Endothelial cell of umbilical vein (primary cell): ENCODE results near the gene LILRA5. TPM values are rescaled to one million over a fixed set of nuclear protein-coding genes. Genes with fewer than 3 reads are reported as not detected.

ENCODE experiments used
- BruUV-seq: library from RNA; stranded (reverse); fragments of 400-500 nt; replicated peaks from 2 replicates; lab custom pipeline; 2021; lab: Mats Ljungman, UMichigan
- CTCF ChIA-PET: fragments of 300-600, 350-600 bp; sonication (Branson Sonifier 250); formaldehyde crosslinking; loops from one replicate; lab custom pipeline; 2021; ENCODE audit warnings: antibody characterized with exemption, inconsistent platforms; lab: Charles Lee
- POLR2A ChIA-PET: fragments of 300-600, 350-600 bp; sonication (Branson Sonifier 250); formaldehyde crosslinking; loops from one replicate; lab custom pipeline; 2021; ENCODE audit warnings: antibody characterized with exemption, inconsistent platforms; lab: Charles Lee
- DNase-seq: peaks from one replicate; pipeline ENCODE4 v3.0.0-alpha.2; 2011; ENCODE audit warnings: low read depth, low spot score
- FAIRE-seq: peaks from 2 replicates; lab custom pipeline; 2011; peaks lifted over from hg19 to GRCh38; lab: Jason Lieb, UNC
- H2AFZ ChIP-seq: 2 replicates; pipeline ENCODE4 v1.6.0; 2012; ENCODE audit warnings: low read depth, low read length, control low read depth, inconsistent platforms
- H3K27ac ChIP-seq: 2 replicates; pipeline ENCODE4 v1.5.1; 2011; ENCODE audit warnings: low read depth, mild to moderate bottlenecking, control low read depth, low read length, moderate library complexity; ENCODE audit not compliant: insufficient read depth
- H3K27me3 ChIP-seq, 2 experiments: 2 replicates each; pipeline versions ENCODE4 v1.6.0 to v1.6.1; 2011; ENCODE audit warnings: low read length in 2 of 2, mixed read lengths in 1 of 2; ENCODE audit not compliant: control insufficient read depth in 2 of 2, insufficient read depth in 2 of 2
- H3K36me3 ChIP-seq, 2 experiments: 2 replicates in 1 of 2; 3 replicates in 1 of 2; pipeline ENCODE4 v1.5.1; 2011; ENCODE audit warnings: low read length in 2 of 2, mild to moderate bottlenecking in 1 of 2, moderate library complexity in 1 of 2; ENCODE audit not compliant: control insufficient read depth in 2 of 2, insufficient read depth in 2 of 2; ENCODE audit errors: extremely low read depth in 1 of 2
- H3K4me1 ChIP-seq: 3 replicates; pipeline ENCODE4 v1.5.1; 2011; ENCODE audit warnings: mild to moderate bottlenecking, low read length; ENCODE audit not compliant: control insufficient read depth, insufficient read depth; ENCODE audit errors: extremely low read depth
- H3K4me2 ChIP-seq: 2 replicates; pipeline ENCODE4 v1.6.1; 2011; ENCODE audit warnings: low read length, control low read depth, mixed read lengths; ENCODE audit not compliant: insufficient read depth
- H3K4me3 ChIP-seq, 3 experiments: fragments of 200-600 bp in 1 of 3; sonication (generic), shearing (Covaris generic) in 1 of 3; replicated peaks in 1 of 3; 2 replicates each; pipeline ENCODE4 v1.5.1; 2011 to 2016; ENCODE audit warnings: control low read depth in 3 of 3, low read length in 3 of 3, mild to moderate bottlenecking in 2 of 3, inconsistent platforms in 1 of 3, low read depth in 1 of 3, moderate library complexity in 1 of 3; ENCODE audit not compliant: insufficient read depth in 1 of 3
- H3K79me2 ChIP-seq: 2 replicates; pipeline ENCODE4 v1.6.0; 2012; ENCODE audit warnings: low read length, inconsistent platforms; ENCODE audit not compliant: control insufficient read depth, insufficient read depth
- H3K9ac ChIP-seq: replicated peaks from 2 replicates; pipeline ENCODE3; 2011; ENCODE audit warnings: low read length, control low read depth; ENCODE audit not compliant: insufficient read depth; ENCODE audit errors: extremely low read depth
- H3K9me1 ChIP-seq: replicated peaks from 3 replicates; pipeline ENCODE4 v1.6.0; 2011; ENCODE audit warnings: mild to moderate bottlenecking, low read length; ENCODE audit not compliant: control insufficient read depth, insufficient read depth; ENCODE audit errors: extremely low read depth
- H3K9me3 ChIP-seq: replicated peaks from 2 replicates; pipeline ENCODE4 v1.5.1; 2012; ENCODE audit warnings: low read length, inconsistent platforms; ENCODE audit not compliant: control insufficient read depth, insufficient read depth
- H4K20me1 ChIP-seq: replicated peaks from 2 replicates; pipeline ENCODE3; 2011; ENCODE audit warnings: mild to moderate bottlenecking, low read length; ENCODE audit not compliant: control insufficient read depth, insufficient read depth; ENCODE audit errors: extremely low read depth
- EZH2 ChIP-seq: IDR thresholded peaks from 2 replicates; pipeline ENCODE4 v1.6.1; 2012; ENCODE audit warnings: borderline replicate concordance, low read depth, mild to moderate bottlenecking, moderate library complexity, low read length, inconsistent platforms; ENCODE audit not compliant: severe bottlenecking
- FOS ChIP-seq: IDR thresholded peaks from 2 replicates; pipeline ENCODE4 v1.6.1; 2011; ENCODE audit warnings: mild to moderate bottlenecking, low read length, moderate library complexity, borderline replicate concordance; ENCODE audit not compliant: insufficient read depth
- JUN ChIP-seq: IDR thresholded peaks from 2 replicates; pipeline ENCODE4 v1.6.1; 2011; ENCODE audit warnings: borderline replicate concordance, low read depth; ENCODE audit not compliant: insufficient read length, insufficient read depth
- MYC ChIP-seq: IDR thresholded peaks from one replicate; pipeline ENCODE4 v1.6.1; 2011; ENCODE audit warnings: mild to moderate bottlenecking, low read depth, low read length
- POLR2A ChIP-seq: IDR thresholded peaks from 2 replicates; pipeline ENCODE4 v1.6.1; 2012; ENCODE audit warnings: low read depth, mild to moderate bottlenecking, control low read depth, low read length
- POLR2AphosphoS5 ChIP-seq: IDR thresholded peaks from 2 replicates; pipeline ENCODE4 v1.6.1; 2012; ENCODE audit warnings: low read depth, mild to moderate bottlenecking, control low read depth, low read length, moderate library complexity; ENCODE audit not compliant: insufficient read depth
- dilution Hi-C: fragments of 300-500 bp; cut with MboI; formaldehyde crosslinking; loops from one replicate; pipeline ENCODE4 v1.15.0; 2019; ENCODE audit warnings: low sequenced_read_pairs; ENCODE audit not compliant: extremely low pct_ligation_motif_present
- intact Hi-C: fragments of 100-400 bp; cut with micrococcal nuclease; formaldehyde crosslinking; loops from one replicate; pipeline ENCODE4 v1.10.0; 2022
- microRNA-seq: library from miRNA; unstranded; fragments of <30 nt; microRNA quantifications from one replicate; pipeline ENCODE4 v1.2.0, GENCODE V29; 2021; ENCODE audit warnings: borderline number of aligned reads, borderline replicate concordance
- polyA plus RNA-seq, 4 experiments: library from polyadenylated mRNA; depleted of rRNA in 3 of 4; stranded (reverse) in 3 of 4; unstranded in 1 of 4; fragments of >200 nt; gene quantifications; 2 replicates each; pipeline versions ENCODE4 v1.2.1 to v1.2.3, GENCODE V29; 2011 to 2012; ENCODE audit warnings: missing spikeins in 1 of 4
- small RNA-seq: library from RNA; depleted of rRNA; stranded (forward); fragments of <200 nt; gene quantifications from one replicate; pipeline ENCODE3, GENCODE V24; 2012; ENCODE audit warnings: low replicate concordance, low read depth; ENCODE audit not compliant: insufficient read depth, insufficient read length
- total RNA-seq: library from RNA; stranded (reverse); gene quantifications from 2 replicates; pipeline ENCODE4 v1.2.3, GENCODE V29; 2021

Gene LILRA5
- total and polyA plus RNA-seq, 2 donors (not counting 3 experiments of a cell fraction or from before 2014, with no cell fraction given) = not detected

- Histone ChIP-seq H3K36me3 (no peaks in the 10 kb centered on the region), H2AFZ (no peak overlapping the region), H3K4me3 (no peak overlapping the region), H3K27me3 (peaks cover 0 to 3% of the 10 kb centered on the region in 2 experiments), H3K4me1 (no peaks in the 10 kb centered on the region), H3K79me2 (no peaks in the 10 kb centered on the region), H3K9me3 (no peaks in the 10 kb centered on the region), H3K9ac (no peak overlapping the region), H3K4me2 (no peak overlapping the region), H3K27ac (no peak overlapping the region), H3K9me1 (no peaks in the 10 kb centered on the region), H4K20me1 (no peaks in the 10 kb centered on the region)
- no peak for DNase-seq
- POLR2A ChIA-PET = no interaction called here
- no peak for TF ChIP-seq POLR2AphosphoS5
- no TSS peak for BruUV-seq
- intact Hi-C loops (no loop called here), dilution Hi-C loops (no loop called here)
- no peak for FAIRE-seq
- CTCF ChIA-PET = no interaction called here
These were observed 50.9 kb downstream of the LILRA5 start for GRCh38 chr19:54262066-54262465.

DNA sequence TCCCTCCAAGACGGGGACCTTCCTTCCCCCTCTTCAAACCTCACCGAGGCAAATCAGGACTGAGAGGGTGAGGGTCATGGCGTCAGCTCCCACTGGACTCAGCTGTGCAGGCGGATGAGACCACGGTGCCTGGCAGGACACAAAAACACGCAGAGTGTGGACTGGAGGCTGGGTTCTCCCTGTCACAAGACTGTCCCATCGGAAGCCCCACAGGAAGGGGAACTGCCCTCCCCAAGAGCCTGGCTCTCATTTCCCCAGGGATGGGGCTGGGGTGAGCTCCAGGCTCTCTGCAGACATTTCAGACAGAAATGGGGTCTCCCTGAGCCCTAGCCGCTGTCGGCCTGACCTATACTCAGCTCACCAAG is 55.9 kb downstream of the LILRA5 start, which contains the start of gene LILRB5:
LILRB5 (minus strand) TSS at position 158 of the 365 bp plus-strand sequence; CDS start at position 78, 80 bp downstream.
- dilution Hi-C loops (no loop called here), intact Hi-C loops (no loop called here)
- Histone ChIP-seq H4K20me1 (no peaks in the 10 kb centered on the region), H3K4me3 (no peak within 1 kb of the TSS), H3K9ac (no peak within 1 kb of the TSS), H3K4me2 (no peak within 1 kb of the TSS), H3K9me3 (no peaks in the 10 kb centered on the region), H3K27ac (no peak within 1 kb of the TSS), H3K4me1 (no peaks in the 10 kb centered on the region), H3K79me2 (no peaks in the 10 kb centered on the region), H3K9me1 (no peaks in the 10 kb centered on the region), H2AFZ (no peak within 1 kb of the TSS), H3K36me3 (no peaks in the 10 kb centered on the region), H3K27me3 (peaks cover 0 to 3% of the 10 kb centered on the region in 2 experiments)
- POLR2A ChIA-PET = interaction anchor here (1.4 kb wide), 1 partner anchor 9 kb away, joined by 3 read pairs; no protein-coding TSS in a partner anchor
- CTCF ChIA-PET = interaction anchor here (0.5 to 2.8 kb wide), 3 partner anchors 9 to 167 kb away, joined by 3 to 33 read pairs (median 3); no protein-coding TSS in a partner anchor
- no peak for FAIRE-seq
- no peak for DNase-seq
- TF ChIP-seq FOS (no peak), MYC (no peak), POLR2AphosphoS5 (no peak), JUN (no peak), EZH2 (no peak), POLR2A (no peak)
- BruUV-seq = no TSS peak

Small RNA genes within 50 kb of the gene (microRNA-seq; reads per million reads assigned to microRNA genes)
- gene MIR4752 = not detected

Small RNA genes within 50 kb of the gene (small RNA-seq; reads per million reads assigned to genes)
- gene AC245884.12 = not detected
- not detected for gene MIR4752
- not detected for gene RNU6-1307P

Other genes with a start within 250 kb of the LILRA5 start
- not detected in 2 replicates for gene VSTM1, start 249.3 kb downstream of the LILRA5 start, total RNA-seq
- gene VSTM1, start 249.3 kb downstream of the LILRA5 start, polyA plus RNA-seq = not detected in 2 replicates
- not detected in 2 replicates for gene TARM1, start 231.8 kb downstream of the LILRA5 start, total RNA-seq
- gene TARM1, start 231.8 kb downstream of the LILRA5 start, polyA plus RNA-seq = not detected in 2 replicates
- not detected in 2 replicates for gene OSCAR, start 212.4 kb downstream of the LILRA5 start, total RNA-seq
- gene OSCAR, start 212.4 kb downstream of the LILRA5 start, polyA plus RNA-seq = 0.08 and 0.10 TPM in 2 replicates
- gene NDUFA3, start 210.3 kb downstream of the LILRA5 start, total RNA-seq = 119 and 132 TPM in 2 replicates
- gene NDUFA3, start 210.3 kb downstream of the LILRA5 start, polyA plus RNA-seq = 95.5 and 107 TPM in 2 replicates
- gene TFPT, start 197.5 kb downstream of the LILRA5 start, total RNA-seq = 32.1 and 36.2 TPM in 2 replicates
- 28.3 and 29.3 TPM in 2 replicates for gene TFPT, start 197.5 kb downstream of the LILRA5 start, polyA plus RNA-seq
- gene PRPF31, start 197.4 kb downstream of the LILRA5 start, total RNA-seq = 99.1 and 101 TPM in 2 replicates
- 70.8 and 76.2 TPM in 2 replicates for gene PRPF31, start 197.4 kb downstream of the LILRA5 start, polyA plus RNA-seq
- 62.4 and 74.7 TPM in 2 replicates for gene CNOT3, start 175.4 kb downstream of the LILRA5 start, total RNA-seq
- gene CNOT3, start 175.4 kb downstream of the LILRA5 start, polyA plus RNA-seq = 16.4 and 20.4 TPM in 2 replicates
- 5.0 and 6.9 TPM in 2 replicates for gene LENG1, start 153.4 kb downstream of the LILRA5 start, total RNA-seq
- 2.1 and 3.0 TPM in 2 replicates for gene LENG1, start 153.4 kb downstream of the LILRA5 start, polyA plus RNA-seq
- gene TMC4, start 140.0 kb downstream of the LILRA5 start, total RNA-seq = 0.71 and 0.74 TPM in 2 replicates
- gene TMC4, start 140.0 kb downstream of the LILRA5 start, polyA plus RNA-seq = 1.7 and 2.4 TPM in 2 replicates
- 175 and 218 TPM in 2 replicates for gene MBOAT7, start 123.6 kb downstream of the LILRA5 start, total RNA-seq
- 204 and 256 TPM in 2 replicates for gene MBOAT7, start 123.6 kb downstream of the LILRA5 start, polyA plus RNA-seq
- 37.4 and 40.7 TPM in 2 replicates for gene TSEN34, start 121.9 kb downstream of the LILRA5 start, total RNA-seq
- 81.9 and 107 TPM in 2 replicates for gene TSEN34, start 121.9 kb downstream of the LILRA5 start, polyA plus RNA-seq
- gene RPS9, start 112.3 kb downstream of the LILRA5 start, total RNA-seq = 1,192 and 1,260 TPM in 2 replicates
- gene RPS9, start 112.3 kb downstream of the LILRA5 start, polyA plus RNA-seq = 3,343 and 4,230 TPM in 2 replicates
- not detected in 2 replicates for gene LILRB3, start 90.2 kb downstream of the LILRA5 start, total RNA-seq
- not detected in 2 replicates for gene LILRB3, start 90.2 kb downstream of the LILRA5 start, polyA plus RNA-seq
- not detected in 2 replicates for gene LILRA6, start 70.4 kb downstream of the LILRA5 start, total RNA-seq
- gene LILRA6, start 70.4 kb downstream of the LILRA5 start, polyA plus RNA-seq = 0.05 TPM in 1 of 2 replicates, not detected in the other
- gene LILRB5, start 55.9 kb downstream of the LILRA5 start, total RNA-seq = not detected in 2 replicates
- gene LILRB5, start 55.9 kb downstream of the LILRA5 start, polyA plus RNA-seq = not detected in 2 replicates
- not detected in 2 replicates for gene LILRB2, start 32.1 kb downstream of the LILRA5 start, total RNA-seq
- gene LILRB2, start 32.1 kb downstream of the LILRA5 start, polyA plus RNA-seq = not detected in 2 replicates
- gene LILRA4, start 26.0 kb upstream of the LILRA5 start, total RNA-seq = not detected in 2 replicates
- not detected in 2 replicates for gene LILRA4, start 26.0 kb upstream of the LILRA5 start, polyA plus RNA-seq
- not detected in 2 replicates for gene LAIR1, start 51.8 kb upstream of the LILRA5 start, total RNA-seq
- not detected in 2 replicates for gene LAIR1, start 51.8 kb upstream of the LILRA5 start, polyA plus RNA-seq
- gene TTYH1, start 102.3 kb upstream of the LILRA5 start, total RNA-seq = not detected in 2 replicates
- gene TTYH1, start 102.3 kb upstream of the LILRA5 start, polyA plus RNA-seq = not detected in 2 replicates
- gene LENG8, start 136.0 kb upstream of the LILRA5 start, total RNA-seq = 213 and 218 TPM in 2 replicates
- gene LENG8, start 136.0 kb upstream of the LILRA5 start, polyA plus RNA-seq = 130 and 134 TPM in 2 replicates
- 2.8 and 3.2 TPM in 2 replicates for gene LENG9, start 150.6 kb upstream of the LILRA5 start, total RNA-seq
- 0.97 and 1.5 TPM in 2 replicates for gene LENG9, start 150.6 kb upstream of the LILRA5 start, polyA plus RNA-seq
- 73.8 and 85.5 TPM in 2 replicates for gene CDC42EP5, start 160.1 kb upstream of the LILRA5 start, total RNA-seq
- gene CDC42EP5, start 160.1 kb upstream of the LILRA5 start, polyA plus RNA-seq = 37.3 and 48.3 TPM in 2 replicates
- gene LAIR2, start 189.7 kb upstream of the LILRA5 start, total RNA-seq = not detected in 2 replicates
- gene LAIR2, start 189.7 kb upstream of the LILRA5 start, polyA plus RNA-seq = not detected in 2 replicates